Adrenal gland (tissue), 12 donors: Measurements from ENCODE around the gene SLX4. TPM values are rescaled to one million over a fixed set of nuclear protein-coding genes. Genes with fewer than 3 reads are reported as not detected.

Source experiments
- DNase-seq, 7 donors: peaks; one replicate each; pipeline ENCODE4 v3.0.0-alpha.2; 2019 to 2020
- H3K27ac ChIP-seq, 5 donors: fragments of 200-600 bp; sonication (generic) in 4 of 5; 1 replicate in 3 of 5; 2 replicates in 2 of 5; pipeline versions ENCODE4 v1.5.1 to v1.8.0; 2016 to 2020; ENCODE audit warnings: mild to moderate bottlenecking in 1 of 5
- H3K27me3 ChIP-seq: fragments of 200-600 bp; 2 replicates; pipeline ENCODE4 v1.8.0; 2021
- H3K36me3 ChIP-seq, 2 donors: fragments of 200-600 bp; replicated peaks in 1 of 2; 1 replicate in 1 of 2; 2 replicates in 1 of 2; pipeline versions ENCODE4 v1.5.1 to v1.8.0; 2018 to 2022
- H3K4me1 ChIP-seq, 2 donors: fragments of 200-600 bp; replicated peaks in 1 of 2; 1 replicate in 1 of 2; 2 replicates in 1 of 2; pipeline versions ENCODE4 v1.5.1 to v1.8.0; 2018 to 2021
- H3K4me3 ChIP-seq, 4 donors: fragments of 200-600 bp; sonication (generic) in 3 of 4; one replicate each; pipeline ENCODE4 v1.5.1; 2016 to 2018
- H3K9me3 ChIP-seq, 3 donors: fragments of 200-600 bp; sonication (generic) in 1 of 3; replicated peaks in 1 of 3; 1 replicate in 2 of 3; 2 replicates in 1 of 3; pipeline versions ENCODE4 v1.5.1 to v1.8.0; 2016 to 2021
- CTCF ChIP-seq, 6 experiments: fragments of 450-650 bp in 4 of 6; fragments of 200-600 bp in 2 of 6; sonication (generic) in 1 of 6; IDR thresholded peaks; 1 replicate in 5 of 6; 2 replicates in 1 of 6; pipeline versions ENCODE4 v1.5.1 to v1.8.0; 2016 to 2021; ENCODE audit warnings: antibody characterized with exemption in 6 of 6, mild to moderate bottlenecking in 2 of 6, moderate library complexity in 1 of 6
- POLR2A ChIP-seq, 2 donors: fragments of 450-650 bp; IDR thresholded peaks; one replicate each; pipeline ENCODE4 v1.6.1; 2017; ENCODE audit warnings: antibody characterized with exemption in 2 of 2, mild to moderate bottlenecking in 2 of 2, moderate library complexity in 1 of 2
- WGBS, 4 donors: extraction: QIAGEN DNeasy Blood & Tissue Kit in 2 of 4; methylation state at CpG; one replicate each; pipeline versions ENCODE4 v1.1.5 to v1.1.7; 2013 to 2017; 5-methylcytosine and 5-hydroxymethylcytosine counted together
- intact Hi-C, 2 donors: fragments of 100-400 bp; cut with DNase I; formaldehyde crosslinking; loops; one replicate each; pipeline versions ENCODE4 v1.14.1 to v1.15.0; 2022 to 2023
- polyA plus RNA-seq, 3 donors: library from polyadenylated mRNA; stranded (reverse); fragments of 200-250 nt in 2 of 3; fragments of 350-450 nt in 1 of 3; fragmentation: Illumina TruSeq in 1 of 3; extraction: RNeasy Lipid Tissue Mini Kit (QIAGEN cat#74804) in 1 of 3; gene quantifications; one replicate each; pipeline ENCODE4 v1.2.3, GENCODE V29; 2013 to 2014
- total RNA-seq, 9 donors: library from RNA; depleted of rRNA in 4 of 9; stranded (reverse); fragments of >200 nt in 4 of 9; fragments of 120-200 nt in 1 of 9; fragmentation: NEBNext Ultra II Directional in 1 of 9; extraction: Animal tissue kit (Norgen Biotek cat#: 25700) in 1 of 9; gene quantifications; one replicate each; pipeline versions ENCODE4 v1.1.0 to v1.2.4, GENCODE V29; 2013 to 2023
- donor health status: healthy with polysubstance abuse.
- donor health status: Bipolar disorder and iron deficiency.
- donor health status: DM: yes; HTN: yes; CAD: no.
- donor health status: DM: no; HTN: no; CAD: no.
- donor health status: DM: no; HTN: no; CAD: no.
- donor health status: DM: yes; HTN: yes; CAD: no.

Gene SLX4
- total and polyA plus RNA-seq, 12 donors = 1.7 to 8.2 (median 4.2) TPM

GRCh38 chr16:3599922-3600321 lies 11.5 kb downstream of the SLX4 start:
- Histone ChIP-seq H3K9me3 (no peaks in the 10 kb centered on the region), H3K4me3 (no peak overlapping the region), H3K27me3 (no peaks in the 10 kb centered on the region), H3K36me3 (peaks cover 0 to 6% of the 10 kb centered on the region in 2 donors), H3K4me1 (no peaks in the 10 kb centered on the region), H3K27ac (no peak overlapping the region)
- DNase-seq = no peak
- TF ChIP-seq CTCF (IDR thresholded peaks at IDR 0.05) = no peak
- TF ChIP-seq POLR2A (IDR thresholded peaks at IDR 0.05) = no peak
- intact Hi-C loops = no loop called here
- 99 to 100% (median 100%) methylated on average over 2 to 4 of the region's 4 CpGs for WGBS, 4 donors

- H3K36me3 ChIP-seq = peaks cover 0 to 6% of the 10 kb centered on the region in 2 donors
Observed at GRCh38 chr16:3599121-3599520, 12.3 kb downstream of the SLX4 start.

GRCh38 chr16:3598236-3598635 lies 13.2 kb downstream of the SLX4 start:
- no peaks in the 10 kb centered on the region for H3K9me3 ChIP-seq
- WGBS, 4 donors = 92 to 97% (median 96%) methylated on average over 10 to 12 of the region's 12 CpGs
- DNase-seq = no peak
- H3K4me3 ChIP-seq = no peak overlapping the region
- no peak overlapping the region for H3K27ac ChIP-seq
- no peaks in the 10 kb centered on the region for H3K27me3 ChIP-seq
- no peak for TF ChIP-seq POLR2A (IDR thresholded peaks at IDR 0.05)
- no peak for TF ChIP-seq CTCF (IDR thresholded peaks at IDR 0.05)
- intact Hi-C loops = no loop called here
- H3K36me3 ChIP-seq = peaks cover 0 to 6% of the 10 kb centered on the region in 2 donors
- no peaks in the 10 kb centered on the region for H3K4me1 ChIP-seq

More at GRCh38 chr16:3599121-3599520, 12.3 kb downstream of the SLX4 start:
- no peak for DNase-seq
- H3K9me3 ChIP-seq = no peaks in the 10 kb centered on the region
- TF ChIP-seq POLR2A (IDR thresholded peaks at IDR 0.05) (no peak), CTCF (IDR thresholded peaks at IDR 0.05) (no peak)
- 92 to 98% (median 95%) methylated on average over 8 of the region's 8 CpGs for WGBS, 4 donors
- no peaks in the 10 kb centered on the region for H3K4me1 ChIP-seq
- H3K27me3 ChIP-seq = no peaks in the 10 kb centered on the region
- intact Hi-C loops = no loop called here
- no peak overlapping the region for H3K27ac ChIP-seq
- no peak overlapping the region for H3K4me3 ChIP-seq

- TF ChIP-seq CTCF (IDR thresholded peaks at IDR 0.05) = no peak
- no peak for TF ChIP-seq POLR2A (IDR thresholded peaks at IDR 0.05)
- no peaks in the 10 kb centered on the region for H3K4me1 ChIP-seq
- peaks cover 0 to 6% of the 10 kb centered on the region in 2 donors for H3K36me3 ChIP-seq
- no peaks in the 10 kb centered on the region for H3K27me3 ChIP-seq
- 93 to 96% (median 96%) methylated on average over 17 of the region's 17 CpGs for WGBS, 4 donors
- H3K27ac ChIP-seq = no peak overlapping the region
- H3K4me3 ChIP-seq = no peak overlapping the region
- no peaks in the 10 kb centered on the region for H3K9me3 ChIP-seq
- DNase-seq = no peak
- intact Hi-C loops = no loop called here
Observed at GRCh38 chr16:3597676-3598075, 13.7 kb downstream of the SLX4 start.
